ENCODE data around the gene CCDC6.
"Not testable (repeated sequence)": the region's sequence is repeated elsewhere in the genome, so short reads cannot be mapped to it uniquely, and the experiment has no call there.

The CCDC6 gene

GRCh38 chr10:59750155-59750945, 156.0 kb downstream of the CCDC6 start:
- DNase-seq: no peak

GRCh38 chr10:59748834-59749233, 157.5 kb downstream of the CCDC6 start:
- no peak for DNase-seq

- DNase-seq: no peak
These were observed 161.1 kb downstream of the CCDC6 start for GRCh38 chr10:59745163-59745650.

GRCh38 chr10:59744762-59745161, 161.6 kb downstream of the CCDC6 start:
- not testable (repeated sequence) for DNase-seq

GRCh38 chr10:59744156-59744555, 162.2 kb downstream of the CCDC6 start:
- not testable (repeated sequence) for DNase-seq

GRCh38 chr10:59741583-59741982, 164.8 kb downstream of the CCDC6 start:
- DNase-seq: no peak

- no peak for DNase-seq
These were observed 165.3 kb downstream of the CCDC6 start for GRCh38 chr10:59741048-59741447.

Data from NCI-H1436 treated with DMSO at 0.1 percent for 48 hours (cell line).